Psoas muscle (tissue), 8 donors: Measurements from ENCODE around the gene HES3. TPM values are rescaled to one million over a fixed set of nuclear protein-coding genes. Genes with fewer than 3 reads are reported as not detected.
A peak's percentile ranks its signal among the peaks of the same experiment; 100 is the strongest.

Experiments used
- ATAC-seq, 4 donors: fragments of 200-7000 bp; cut with Tn5 transposase; one replicate each; pipeline ENCODE4 v1.9.1; 2020; ENCODE audit warnings: moderate library complexity in 3 of 4, mild to moderate bottlenecking in 2 of 4
- DNase-seq, 2 donors: peaks; one replicate each; pipeline ENCODE4 v3.0.0-alpha.2; 2020
- H3K27ac ChIP-seq: fragments of 200-600 bp; one replicate; pipeline ENCODE4 v1.8.0; 2022
- H3K27me3 ChIP-seq, 3 donors: fragments of 200-600 bp in 1 of 3; one replicate each; pipeline versions ENCODE4 v1.6.1 to v1.8.0; 2013 to 2022; ENCODE audit warnings: low read length in 2 of 3, mild to moderate bottlenecking in 2 of 3, moderate library complexity in 1 of 3; ENCODE audit not compliant: insufficient read depth in 3 of 3
- H3K36me3 ChIP-seq, 2 donors: fragments of 200-600 bp in 1 of 2; one replicate each; pipeline versions ENCODE4 v1.6.1 to v1.8.0; 2013 to 2022; ENCODE audit warnings: low read depth in 1 of 2, mild to moderate bottlenecking in 1 of 2, moderate library complexity in 1 of 2; ENCODE audit not compliant: insufficient read depth in 1 of 2
- H3K4me1 ChIP-seq: fragments of 200-600 bp; one replicate; pipeline ENCODE4 v1.8.0; 2022
- H3K4me3 ChIP-seq: fragments of 200-600 bp; one replicate; pipeline ENCODE4 v1.8.0; 2022; ENCODE audit warnings: mild to moderate bottlenecking
- H3K9me3 ChIP-seq: fragments of 200-600 bp; one replicate; pipeline ENCODE4 v1.8.0; 2022
- CTCF ChIP-seq: fragments of 200-600 bp; IDR thresholded peaks from one replicate; pipeline ENCODE4 v1.8.0; 2022; ENCODE audit warnings: antibody characterized with exemption
- WGBS, 3 donors: extraction: QIAGEN DNeasy Blood & Tissue Kit; methylation state at CpG; one replicate each; pipeline versions ENCODE4 v1.1.6 to v1.1.7; 2013; 5-methylcytosine and 5-hydroxymethylcytosine counted together
- intact Hi-C, 2 donors: fragments of 100-400 bp; cut with DNase I; formaldehyde crosslinking; loops; one replicate each; pipeline versions ENCODE4 v1.11.0 to v1.14.2; 2022
- polyA plus RNA-seq, 3 donors: library from polyadenylated mRNA; stranded (reverse); fragments of 200-250 nt; gene quantifications; one replicate each; pipeline ENCODE4 v1.2.3, GENCODE V29; 2013
- total RNA-seq, 4 donors: library from RNA; stranded (reverse); fragmentation: NEBNext Ultra II Directional in 2 of 4; extraction: Animal tissue kit (Norgen Biotek cat#: 25700) in 2 of 4; gene quantifications; one replicate each; pipeline versions ENCODE4 v1.2.1 to v1.2.4, GENCODE V29; 2021 to 2023
- donor health status: healthy with polysubstance abuse.
- donor health status: DM: no; HTN: no; CAD: no; lungs with moderate emphysema.
- donor health status: Bipolar disorder and iron deficiency.
- donor health status: healthy.
- donor health status: DM: yes; HTN: yes; CAD: no.
- donor health status: DM: no; HTN: no; CAD: no.
- donor health status: DM: no; HTN: no; CAD: no.
- donor health status: DM: yes; HTN: yes; CAD: no.

Gene HES3
- total and polyA plus RNA-seq, 7 donors = not detected

DNA sequence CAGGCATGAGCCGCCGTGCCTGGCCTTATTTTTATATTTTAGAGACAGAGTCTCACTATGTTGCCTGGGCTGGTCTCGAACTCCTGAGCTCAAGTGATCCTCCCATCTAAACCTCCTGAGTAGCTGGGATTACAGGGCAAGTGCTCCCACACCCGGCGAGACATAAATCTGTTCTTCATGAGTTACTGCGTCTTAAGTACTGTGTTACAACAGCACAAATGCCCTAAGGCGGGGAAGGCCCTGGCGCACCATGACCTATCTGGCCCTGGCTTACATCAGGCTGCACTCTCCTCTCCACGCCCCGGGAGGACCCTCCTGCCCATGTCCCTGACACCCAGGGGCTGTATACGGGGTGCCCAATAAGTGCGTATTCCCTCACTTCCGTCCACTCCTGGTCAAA, 12.7 kb downstream of the HES3 start:
- H3K4me3 ChIP-seq = no peak overlapping the region
- intact Hi-C loops = no loop called here
- H3K27me3 ChIP-seq = peaks cover 0 to 28% (median 15%) of the 10 kb centered on the region in 3 donors
- no peaks in the 10 kb centered on the region for H3K9me3 ChIP-seq
- no peak for ATAC-seq
- no peak for TF ChIP-seq CTCF
- H3K4me1 ChIP-seq = no peaks in the 10 kb centered on the region
- WGBS, 3 donors = 86 to 92% (median 90%) methylated on average over 13 of the region's 13 CpGs
- no peaks in the 10 kb centered on the region for H3K36me3 ChIP-seq
- no peak for DNase-seq
- H3K27ac ChIP-seq = no peak overlapping the region

- Histone ChIP-seq H3K9me3 (no peaks in the 10 kb centered on the region), H3K36me3 (no peaks in the 10 kb centered on the region), H3K4me3 (no peak overlapping the region), H3K27ac (no peak overlapping the region), H3K4me1 (no peaks in the 10 kb centered on the region), H3K27me3 (peaks cover 0 to 37% (median 21%) of the 10 kb centered on the region in 3 donors)
- WGBS, 3 donors = 59 to 77% (median 65%) methylated on average over 8 of the region's 8 CpGs
- no peak for DNase-seq
- no peak for ATAC-seq
- no peak for TF ChIP-seq CTCF
- intact Hi-C loops = no loop called here
Observed at GRCh38 chr1:6257541-6258069, 13.6 kb downstream of the HES3 start.

DNA sequence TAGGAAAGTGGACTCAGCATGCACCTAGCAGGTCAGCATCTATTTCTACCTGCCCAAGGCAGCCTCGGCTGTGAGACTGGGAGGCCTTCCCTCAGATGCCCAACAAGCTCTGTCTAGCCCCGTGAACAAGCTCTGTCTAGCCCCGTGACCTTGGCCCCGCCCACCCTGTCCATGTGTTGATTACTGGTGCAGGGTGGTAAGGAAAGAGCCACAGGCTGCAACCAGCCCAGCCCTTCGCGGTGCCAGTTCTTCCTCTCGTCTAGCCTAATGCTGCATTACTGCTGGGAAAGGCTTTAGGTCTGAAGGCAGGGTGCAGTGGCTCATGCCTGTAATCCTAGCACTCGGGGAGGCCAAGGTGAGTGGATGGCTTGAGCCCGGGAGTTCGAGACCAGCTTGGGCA, 14.7 kb downstream of the HES3 start:
- no peak overlapping the region for H3K27ac ChIP-seq
- WGBS, 3 donors = 78 to 83% (median 78%) methylated on average over 10 of the region's 10 CpGs
- peaks cover 0 to 47% (median 21%) of the 10 kb centered on the region in 3 donors for H3K27me3 ChIP-seq
- no peaks in the 10 kb centered on the region for H3K36me3 ChIP-seq
- no peak for TF ChIP-seq CTCF
- H3K4me3 ChIP-seq = no peak overlapping the region
- H3K4me1 ChIP-seq = peaks cover 4% of the 10 kb centered on the region
- H3K9me3 ChIP-seq = no peaks in the 10 kb centered on the region
- DNase-seq (no peak), ATAC-seq (no peak)
- intact Hi-C loops = no loop called here

GRCh38 chr1:6259491-6260362, 15.7 kb downstream of the HES3 start:
- ATAC-seq = peak; percentile 48 to 75 (median 58)
- DNase-seq = peak; percentile 89 to 90
- Histone ChIP-seq H3K27ac (no peak overlapping the region), H3K36me3 (no peaks in the 10 kb centered on the region), H3K4me3 (peak overlapping the region; percentile 64), H3K4me1 (peaks cover 4% of the 10 kb centered on the region), H3K9me3 (no peaks in the 10 kb centered on the region), H3K27me3 (peaks cover 0 to 52% (median 21%) of the 10 kb centered on the region in 3 donors)
- intact Hi-C loops = no loop called here
- no peak for TF ChIP-seq CTCF
- WGBS, 3 donors = 6 to 11% (median 9%) methylated on average over 33 to 46 of the region's 46 CpGs
